GM23338 (cell line): ENCODE results near the gene SNRNP200. TPM values are rescaled to one million over a fixed set of nuclear protein-coding genes. Genes with fewer than 3 reads are reported as not detected.

ENCODE experiments used
- ATAC-seq: fragments of 200-7000 bp; cut with Tn5 transposase; 3 replicates; pipeline ENCODE4 v1.9.1; 2020
- DNase-seq: peaks from one replicate; pipeline ENCODE4 v3.0.0-alpha.2; 2015; ENCODE audit warnings: low spot score
- H2AFZ ChIP-seq: fragments of 200-600 bp; sonication (generic); 2 replicates; pipeline ENCODE4 v1.8.0; 2016; ENCODE audit warnings: antibody characterized with exemption, mild to moderate bottlenecking, moderate library complexity
- H3F3A ChIP-seq: fragments of 200-600 bp; sonication (generic); replicated peaks from 2 replicates; pipeline ENCODE4 v1.8.0; 2017; ENCODE audit warnings: antibody characterized with exemption, mixed run types, low read depth
- H3K27ac ChIP-seq: fragments of 200-600 bp; sonication (generic); 2 replicates; pipeline ENCODE4 v1.6.1; 2016; ENCODE audit warnings: low read depth
- H3K27me3 ChIP-seq: fragments of 200-600 bp; sonication (generic); 2 replicates; pipeline ENCODE4 v1.8.0; 2016; ENCODE audit warnings: mild to moderate bottlenecking, mixed run types, moderate library complexity; ENCODE audit not compliant: insufficient read depth
- H3K36me3 ChIP-seq: fragments of 200-600 bp; sonication (generic); 2 replicates; pipeline ENCODE4 v1.8.0; 2016; ENCODE audit warnings: mild to moderate bottlenecking; ENCODE audit not compliant: insufficient read depth
- H3K4me1 ChIP-seq: fragments of 200-600 bp; sonication (generic); 2 replicates; pipeline ENCODE4 v1.8.0; 2016; ENCODE audit warnings: mild to moderate bottlenecking, moderate library complexity; ENCODE audit not compliant: insufficient read depth
- H3K4me2 ChIP-seq: fragments of 200-600 bp; sonication (generic); 2 replicates; pipeline ENCODE4 v1.7.1; 2017; ENCODE audit warnings: mixed run types
- H3K4me3 ChIP-seq: fragments of 200-600 bp; sonication (generic); 2 replicates; pipeline ENCODE4 v1.6.1; 2016; ENCODE audit warnings: mixed run types
- H3K79me2 ChIP-seq: fragments of 200-600 bp; sonication (generic); replicated peaks from 2 replicates; pipeline ENCODE4 v1.8.0; 2017; ENCODE audit warnings: mild to moderate bottlenecking; ENCODE audit not compliant: insufficient read depth
- H3K9me2 ChIP-seq: fragments of 200-600 bp; sonication (generic); 2 replicates; pipeline ENCODE4 v1.8.0; 2017; ENCODE audit not compliant: insufficient read depth
- H4K20me1 ChIP-seq: fragments of 200-600 bp; sonication (generic); replicated peaks from 2 replicates; pipeline ENCODE4 v1.8.0; 2017; ENCODE audit warnings: mild to moderate bottlenecking; ENCODE audit not compliant: insufficient read depth
- H3K27ac Mint-ChIP-seq: 2 replicates; pipeline ENCODE4 v1.8.0; 2020; ENCODE audit warnings: inconsistent platforms, mild to moderate bottlenecking, moderate library complexity, mixed read lengths
- H3K27me3 Mint-ChIP-seq: 3 replicates; pipeline ENCODE4 v1.8.0; 2022; ENCODE audit warnings: low read depth, mild to moderate bottlenecking, moderate library complexity, mixed read lengths, inconsistent platforms; ENCODE audit not compliant: insufficient read depth, poor library complexity
- H3K36me3 Mint-ChIP-seq: 3 replicates; pipeline ENCODE4 v1.8.0; 2021; ENCODE audit warnings: low read depth, mild to moderate bottlenecking, inconsistent platforms, moderate library complexity, mixed read lengths
- H3K4me1 Mint-ChIP-seq: 3 replicates; pipeline ENCODE4 v1.8.0; 2020; ENCODE audit warnings: mild to moderate bottlenecking, inconsistent platforms, mixed read lengths
- H3K4me3 Mint-ChIP-seq: 3 replicates; pipeline ENCODE4 v1.8.0; 2021; ENCODE audit warnings: moderate library complexity, mild to moderate bottlenecking, inconsistent platforms, mixed read lengths
- H3K9me3 Mint-ChIP-seq: 3 replicates; pipeline ENCODE4 v1.8.0; 2020; ENCODE audit warnings: moderate library complexity, mild to moderate bottlenecking, inconsistent platforms, mixed read lengths
- CREB1 ChIP-seq: fragments of 250-450 bp; sonication (Bioruptor Pico); IDR thresholded peaks from 2 replicates; pipeline ENCODE4 v1.5.0; 2020; ENCODE audit warnings: low read depth, mild to moderate bottlenecking, moderate library complexity
- CTCF ChIP-seq, 2 experiments: fragments of 200-600 bp in 1 of 2; sonication (generic) in 1 of 2; conservative IDR thresholded peaks; 2 replicates each; pipeline versions ENCODE4 v1.5.1 to v1.6.1; 2016 to 2017; ENCODE audit warnings: antibody characterized with exemption in 2 of 2, low read depth in 2 of 2, mild to moderate bottlenecking in 2 of 2, moderate library complexity in 1 of 2
- ETS1 ChIP-seq: IDR thresholded peaks from 2 replicates; pipeline ENCODE4 v1.6.1; 2016; ENCODE audit warnings: antibody characterized with exemption
- EZH2 ChIP-seq: fragments of 200-600 bp; sonication (generic); IDR thresholded peaks from one replicate; pipeline ENCODE4 v1.8.0; 2017; ENCODE audit warnings: antibody characterized with exemption, mild to moderate bottlenecking, low read depth; ENCODE audit not compliant: unreplicated experiment
- EZH2phosphoT487 ChIP-seq: fragments of 200-600 bp; sonication (generic); IDR thresholded peaks from one replicate; pipeline ENCODE4 v1.8.1; 2018; ENCODE audit warnings: antibody characterized with exemption; ENCODE audit not compliant: unreplicated experiment
- JUNB ChIP-seq: IDR thresholded peaks from one replicate; pipeline ENCODE4 v1.6.1; 2016; ENCODE audit warnings: antibody characterized with exemption; ENCODE audit not compliant: unreplicated experiment
- NANOG ChIP-seq: IDR thresholded peaks from 2 replicates; pipeline ENCODE4 v1.6.1; 2016; ENCODE audit warnings: antibody characterized with exemption, borderline replicate concordance
- POLR2AphosphoS5 ChIP-seq: IDR thresholded peaks from 2 replicates; pipeline ENCODE4 v1.6.1; 2016; ENCODE audit warnings: antibody characterized with exemption, low read depth
- REST ChIP-seq: IDR thresholded peaks from one replicate; pipeline ENCODE4 v1.6.1; 2018; ENCODE audit warnings: antibody characterized with exemption; ENCODE audit not compliant: unreplicated experiment
- STAT1 ChIP-seq: IDR thresholded peaks from one replicate; pipeline ENCODE4 v1.6.1; 2016; ENCODE audit warnings: antibody characterized with exemption; ENCODE audit not compliant: unreplicated experiment
- ZNF114 ChIP-seq: fragments of 250-450 bp; sonication (Bioruptor Pico); IDR thresholded peaks from 2 replicates; pipeline ENCODE4 v1.5.0; 2020; ENCODE audit warnings: mild to moderate bottlenecking, moderate library complexity
- ZNF331 ChIP-seq: fragments of 250-450 bp; sonication (Bioruptor Pico); IDR thresholded peaks from 2 replicates; pipeline ENCODE4 v1.5.0; 2020; ENCODE audit warnings: low read depth, mild to moderate bottlenecking, moderate library complexity
- ZNF462 ChIP-seq: fragments of 250-450 bp; sonication (Bioruptor Pico); IDR thresholded peaks from 2 replicates; pipeline ENCODE4 v1.5.0; 2020; ENCODE audit warnings: mild to moderate bottlenecking, moderate library complexity
- polyA plus RNA-seq: library from polyadenylated mRNA; unstranded; fragments of >200 nt; fragmentation: Nextera tagmentation; extraction: Ambion mirVana; gene quantifications from 2 replicates; pipeline ENCODE4 v1.2.1, GENCODE V29; 2016
- total RNA-seq: library from RNA; depleted of rRNA; stranded (reverse); fragments of >200 nt; shearing (Covaris generic); gene quantifications from 2 replicates; pipeline ENCODE4 v1.2.3, GENCODE V29; 2014

Gene SNRNP200
- total and polyA plus RNA-seq, 2 experiments from 2014 or later: 70.7 to 179 TPM

- Histone ChIP-seq H3F3A (no peaks in the 10 kb centered on the region), H3K9me2 (no peaks in the 10 kb centered on the region), H3K4me3 (no peak overlapping the region), H4K20me1 (no peaks in the 10 kb centered on the region), H3K36me3 (no peaks in the 10 kb centered on the region), H2AFZ (no peak overlapping the region), H3K4me1 (no peaks in the 10 kb centered on the region), H3K4me2 (no peak overlapping the region), H3K79me2 (no peaks in the 10 kb centered on the region), H3K27ac (no peak overlapping the region), H3K27me3 (no peaks in the 10 kb centered on the region)
- Mint-ChIP-seq H3K4me3 (no peak overlapping the region), H3K36me3 (peaks cover 17% of the 10 kb centered on the region), H3K4me1 (peaks cover 3% of the 10 kb centered on the region; the same call in 1 of the 3 replicates), H3K27me3 (no peaks in the 10 kb centered on the region), H3K9me3 (no peaks in the 10 kb centered on the region; the same call in 1 of the 3 replicates), H3K27ac (no peak overlapping the region)
- DNase-seq (no peak), ATAC-seq (no peak)
- TF ChIP-seq STAT1: no peak
- no peak for TF ChIP-seq ETS1
- no peak for TF ChIP-seq ZNF462 (CRISPR knock-in tag)
- TF ChIP-seq CTCF (conservative IDR thresholded peaks at IDR 0.05; ENCODE audit: low read depth in 2 of 2): no peak
- no peak for TF ChIP-seq REST
- TF ChIP-seq NANOG: no peak
- TF ChIP-seq JUNB: no peak
- no peak for TF ChIP-seq ZNF114 (CRISPR knock-in tag)
- no peak for TF ChIP-seq EZH2
- no peak for TF ChIP-seq CREB1 (CRISPR knock-in tag)
- no peak for TF ChIP-seq ZNF331 (CRISPR knock-in tag)
- no peak for TF ChIP-seq EZH2phosphoT487
- TF ChIP-seq POLR2AphosphoS5: no peak
These were observed 57.5 kb downstream of the SNRNP200 start for GRCh38 chr2:96247896-96248295.
